Right lobe of liver (tissue), 4 donors: ENCODE results near the gene ADGRD1.

Source experiments
- POLR2A ChIP-seq: fragments of 450-650 bp; IDR thresholded peaks from one replicate; pipeline ENCODE4 v1.6.1; 2017; ENCODE audit warnings: antibody characterized with exemption, mild to moderate bottlenecking
- TF ChIP-seq, protein P1 (sequence below), 4 donors: fragments of 200-600 bp in 3 of 4; fragments of 450-650 bp in 1 of 4; IDR thresholded peaks; one replicate each; pipeline versions ENCODE4 v1.5.1 to v1.8.0; 2016 to 2022; ENCODE audit warnings: antibody characterized with exemption in 4 of 4, mild to moderate bottlenecking in 2 of 4
- donor health status: DM: no; HTN: no; CAD: no.
- donor health status: DM: no; HTN: no; CAD: no.
- donor health status: DM: no; HTN: yes; CAD: no.

- TF ChIP-seq, protein P1, sequence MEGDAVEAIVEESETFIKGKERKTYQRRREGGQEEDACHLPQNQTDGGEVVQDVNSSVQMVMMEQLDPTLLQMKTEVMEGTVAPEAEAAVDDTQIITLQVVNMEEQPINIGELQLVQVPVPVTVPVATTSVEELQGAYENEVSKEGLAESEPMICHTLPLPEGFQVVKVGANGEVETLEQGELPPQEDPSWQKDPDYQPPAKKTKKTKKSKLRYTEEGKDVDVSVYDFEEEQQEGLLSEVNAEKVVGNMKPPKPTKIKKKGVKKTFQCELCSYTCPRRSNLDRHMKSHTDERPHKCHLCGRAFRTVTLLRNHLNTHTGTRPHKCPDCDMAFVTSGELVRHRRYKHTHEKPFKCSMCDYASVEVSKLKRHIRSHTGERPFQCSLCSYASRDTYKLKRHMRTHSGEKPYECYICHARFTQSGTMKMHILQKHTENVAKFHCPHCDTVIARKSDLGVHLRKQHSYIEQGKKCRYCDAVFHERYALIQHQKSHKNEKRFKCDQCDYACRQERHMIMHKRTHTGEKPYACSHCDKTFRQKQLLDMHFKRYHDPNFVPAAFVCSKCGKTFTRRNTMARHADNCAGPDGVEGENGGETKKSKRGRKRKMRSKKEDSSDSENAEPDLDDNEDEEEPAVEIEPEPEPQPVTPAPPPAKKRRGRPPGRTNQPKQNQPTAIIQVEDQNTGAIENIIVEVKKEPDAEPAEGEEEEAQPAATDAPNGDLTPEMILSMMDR (IDR thresholded peaks at IDR 0.05): no peak
- no peak for TF ChIP-seq POLR2A
These were observed 183.5 kb downstream of the ADGRD1 start for GRCh38 chr12:131137009-131137835.
